Endothelial cell of hepatic sinusoid (primary cell): ENCODE data around the gene DMRT1.

ENCODE experiments used
- in situ Hi-C: cut with HindIII; loops from 2 replicates; pipeline ENCODE4 v1.10.0; 2017; ENCODE audit warnings: low sequenced_read_pairs

The DMRT1 gene

GRCh38 chr9:841371-842209, at the start of gene DMRT1:
Gene DMRT1, plus strand, starts transcription at chr9:841697. Its CDS starts 142 bp downstream, at chr9:841839.
- in situ Hi-C loops: loop anchor here (5.0 kb wide), 1 partner anchor 41 kb away; no protein-coding TSS in a partner anchor

- in situ Hi-C loops: no loop called here
Observed at GRCh38 chr9:792331-793260, 48.9 kb upstream of the DMRT1 start.

GRCh38 chr9:794386-794785, 47.1 kb upstream of the DMRT1 start:
- in situ Hi-C loops: no loop called here

- in situ Hi-C loops: no loop called here
Observed at GRCh38 chr9:795869-796268, 45.6 kb upstream of the DMRT1 start.

- in situ Hi-C loops: no loop called here
Observed at GRCh38 chr9:800591-801150, 40.8 kb upstream of the DMRT1 start.

GRCh38 chr9:801399-802071, 40.0 kb upstream of the DMRT1 start:
- in situ Hi-C loops: no loop called here

GRCh38 chr9:804026-804425, 37.5 kb upstream of the DMRT1 start:
- in situ Hi-C loops: no loop called here

GRCh38 chr9:805151-805550, 36.3 kb upstream of the DMRT1 start:
- in situ Hi-C loops: no loop called here

- in situ Hi-C loops: no loop called here
Observed at GRCh38 chr9:806285-807156, 35.0 kb upstream of the DMRT1 start.

GRCh38 chr9:811106-811531, 30.4 kb upstream of the DMRT1 start:
- in situ Hi-C loops: no loop called here

GRCh38 chr9:818958-819357, 22.5 kb upstream of the DMRT1 start:
- in situ Hi-C loops: no loop called here

- in situ Hi-C loops: no loop called here
Observed at GRCh38 chr9:826500-827280, 14.8 kb upstream of the DMRT1 start.

GRCh38 chr9:840343-840742, 1.2 kb upstream of the DMRT1 start:
- in situ Hi-C loops: loop anchor here (5.0 kb wide), 1 partner anchor 42 kb away; no protein-coding TSS in a partner anchor

GRCh38 chr9:842635-843426, 1.3 kb downstream of the DMRT1 start:
- in situ Hi-C loops: loop anchor here (5.0 kb wide), 1 partner anchor 39 kb away; no protein-coding TSS in a partner anchor

- in situ Hi-C loops: loop anchor here (5.0 kb wide), 1 partner anchor 39 kb away; no protein-coding TSS in a partner anchor
Observed at GRCh38 chr9:843427-843785, 1.9 kb downstream of the DMRT1 start.

GRCh38 chr9:846852-847251, 5.4 kb downstream of the DMRT1 start:
- in situ Hi-C loops: no loop called here

- in situ Hi-C loops: no loop called here
Observed at GRCh38 chr9:847505-847904, 6.0 kb downstream of the DMRT1 start.

- in situ Hi-C loops: no loop called here
Observed at GRCh38 chr9:849431-849830, 7.9 kb downstream of the DMRT1 start.
